ENCODE data around the gene NCKAP5.

DNA sequence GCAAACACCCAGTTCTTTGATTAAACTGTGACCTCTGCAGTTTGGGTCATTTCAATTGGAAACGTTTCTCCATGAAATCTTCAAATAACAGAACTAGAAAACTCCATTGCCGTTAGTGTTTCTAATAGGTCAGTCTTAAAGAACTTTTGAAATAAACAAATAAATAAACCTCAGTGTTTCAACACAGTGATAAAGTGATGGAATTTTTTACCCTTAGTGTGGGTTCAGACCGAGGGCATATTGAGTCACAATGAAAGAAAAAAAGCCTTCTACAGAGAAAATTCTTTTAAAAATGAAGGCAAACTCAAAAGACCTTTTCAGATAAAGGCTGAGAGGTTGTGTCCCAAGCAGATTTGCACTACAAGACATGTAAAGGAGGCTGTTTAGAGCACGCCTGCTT is 149.6 kb downstream of the NCKAP5 start:
- TF ChIP-seq POLR2A (IDR thresholded peaks at IDR 0.05) (no peak), POLR2AphosphoS5 (IDR thresholded peaks at IDR 0.05) (no peak)
- TF ChIP-seq, protein P1, sequence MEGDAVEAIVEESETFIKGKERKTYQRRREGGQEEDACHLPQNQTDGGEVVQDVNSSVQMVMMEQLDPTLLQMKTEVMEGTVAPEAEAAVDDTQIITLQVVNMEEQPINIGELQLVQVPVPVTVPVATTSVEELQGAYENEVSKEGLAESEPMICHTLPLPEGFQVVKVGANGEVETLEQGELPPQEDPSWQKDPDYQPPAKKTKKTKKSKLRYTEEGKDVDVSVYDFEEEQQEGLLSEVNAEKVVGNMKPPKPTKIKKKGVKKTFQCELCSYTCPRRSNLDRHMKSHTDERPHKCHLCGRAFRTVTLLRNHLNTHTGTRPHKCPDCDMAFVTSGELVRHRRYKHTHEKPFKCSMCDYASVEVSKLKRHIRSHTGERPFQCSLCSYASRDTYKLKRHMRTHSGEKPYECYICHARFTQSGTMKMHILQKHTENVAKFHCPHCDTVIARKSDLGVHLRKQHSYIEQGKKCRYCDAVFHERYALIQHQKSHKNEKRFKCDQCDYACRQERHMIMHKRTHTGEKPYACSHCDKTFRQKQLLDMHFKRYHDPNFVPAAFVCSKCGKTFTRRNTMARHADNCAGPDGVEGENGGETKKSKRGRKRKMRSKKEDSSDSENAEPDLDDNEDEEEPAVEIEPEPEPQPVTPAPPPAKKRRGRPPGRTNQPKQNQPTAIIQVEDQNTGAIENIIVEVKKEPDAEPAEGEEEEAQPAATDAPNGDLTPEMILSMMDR (IDR thresholded peaks at IDR 0.05 in 8 of 11, conservative IDR thresholded peaks at IDR 0.05 in 3 of 11), result no peak

Measured in spleen (tissue), 7 donors.